GM18526 (cell line): ENCODE data around the gene BZW2.

Experiments used
- POLR2A ChIP-seq: IDR thresholded peaks from 3 replicates; pipeline ENCODE4 v1.6.1; 2011; ENCODE audit not compliant: insufficient read length; ENCODE audit errors: extremely low read depth

Gene BZW2

DNA sequence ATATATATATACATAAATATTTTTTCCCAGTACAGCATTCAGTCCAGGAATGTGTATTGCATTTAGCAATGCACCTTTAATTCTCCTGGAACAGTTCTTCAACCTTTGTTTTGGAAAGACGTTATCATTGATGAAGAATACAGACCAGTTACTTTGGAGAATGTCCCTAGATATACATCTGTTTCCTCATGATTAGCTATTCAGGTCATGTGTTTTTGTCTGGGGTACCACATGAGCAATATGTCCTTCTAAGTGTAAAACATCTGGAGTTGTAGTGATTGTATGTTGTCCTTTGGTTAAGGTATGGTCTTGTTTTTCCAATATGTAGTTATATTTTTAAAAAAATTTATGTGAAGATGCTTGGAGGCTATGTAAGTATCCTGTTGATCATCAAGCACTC lies 10.2 kb downstream of the BZW2 start:
- no peak for TF ChIP-seq POLR2A

DNA sequence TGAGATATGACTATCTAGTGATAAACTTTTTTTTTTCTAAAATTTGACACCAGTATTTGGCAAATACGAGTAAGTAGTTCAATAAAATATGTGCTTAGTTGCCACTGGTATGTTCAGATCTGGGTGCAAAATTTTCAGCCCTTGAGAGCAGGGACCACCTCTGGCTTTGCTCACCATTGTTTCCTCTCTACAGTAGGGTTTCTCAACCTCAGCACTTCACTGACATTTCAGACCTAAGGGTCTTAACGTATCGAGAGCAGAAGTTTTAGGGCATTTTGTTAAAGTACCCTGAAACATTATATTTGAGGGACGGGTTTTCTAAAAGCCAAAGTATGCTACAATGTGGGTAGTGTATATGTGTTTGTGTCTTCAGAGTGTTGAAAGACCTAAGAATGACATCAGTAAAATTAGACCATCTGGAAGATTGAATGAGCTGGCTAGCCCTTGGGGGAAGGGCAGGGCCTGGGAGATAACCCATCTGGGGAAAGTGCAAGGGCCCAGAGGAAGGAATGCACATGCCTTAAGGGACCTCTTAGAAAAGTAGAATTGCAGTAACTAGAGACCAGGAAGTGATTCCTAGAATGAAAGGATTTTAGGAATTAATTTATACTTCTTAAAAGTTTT lies 11.8 kb downstream of the BZW2 start:
- TF ChIP-seq POLR2A = no peak

DNA sequence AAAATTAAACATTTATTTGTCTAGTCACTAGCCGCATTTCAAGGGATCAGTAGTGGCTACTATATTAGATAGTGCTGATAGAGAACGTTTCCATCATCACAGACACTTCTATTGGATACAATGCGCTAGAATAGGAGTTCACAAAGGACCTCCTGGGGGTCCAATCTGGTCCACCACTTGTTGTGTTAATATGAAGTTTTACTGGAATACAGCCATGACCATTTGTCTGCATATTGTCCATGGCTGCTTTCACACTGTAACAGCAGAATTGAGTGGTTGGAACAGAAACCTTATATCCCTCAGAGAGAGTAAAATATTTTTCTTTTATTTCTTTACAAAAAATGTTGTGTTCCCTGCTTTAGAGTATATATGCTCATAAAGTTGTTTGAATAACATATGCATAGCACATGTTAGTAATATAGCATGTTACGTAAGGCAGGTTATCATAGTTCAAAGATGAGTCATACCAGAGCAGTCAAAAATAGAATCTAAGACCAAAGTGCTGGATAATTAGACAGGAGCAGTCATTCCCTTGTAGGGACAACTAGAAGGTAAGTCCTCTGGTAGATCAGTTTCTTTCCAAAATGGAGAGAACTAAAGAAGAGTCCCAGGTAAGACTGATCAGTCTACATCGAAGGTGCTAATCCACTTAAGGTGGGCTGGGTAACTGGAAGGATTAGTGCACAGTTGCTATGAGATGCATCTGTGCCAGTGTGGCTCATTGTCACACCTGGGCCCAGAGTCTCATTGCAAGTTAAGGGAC lies 14.9 kb downstream of the BZW2 start:
- no peak for TF ChIP-seq POLR2A

DNA sequence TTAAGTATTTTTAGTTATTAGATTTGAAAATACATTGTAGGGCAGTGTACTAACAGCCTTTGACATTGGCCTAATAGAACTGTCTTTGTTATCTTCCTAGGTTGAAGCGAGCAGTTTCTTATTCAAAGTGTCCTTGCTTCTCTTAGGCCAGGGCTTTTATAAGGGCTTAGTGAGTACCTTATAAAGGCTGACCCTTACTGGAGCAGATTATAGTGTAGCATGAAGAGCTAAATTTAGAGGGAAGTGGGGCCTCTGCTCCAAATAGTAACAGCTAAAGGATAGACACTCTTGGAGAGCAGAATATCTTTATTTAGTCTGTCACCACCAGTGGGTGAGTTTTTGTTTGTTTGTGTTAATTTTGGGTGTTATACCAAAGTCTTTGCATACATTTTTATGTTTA lies 15.9 kb downstream of the BZW2 start:
- TF ChIP-seq POLR2A = no peak

DNA sequence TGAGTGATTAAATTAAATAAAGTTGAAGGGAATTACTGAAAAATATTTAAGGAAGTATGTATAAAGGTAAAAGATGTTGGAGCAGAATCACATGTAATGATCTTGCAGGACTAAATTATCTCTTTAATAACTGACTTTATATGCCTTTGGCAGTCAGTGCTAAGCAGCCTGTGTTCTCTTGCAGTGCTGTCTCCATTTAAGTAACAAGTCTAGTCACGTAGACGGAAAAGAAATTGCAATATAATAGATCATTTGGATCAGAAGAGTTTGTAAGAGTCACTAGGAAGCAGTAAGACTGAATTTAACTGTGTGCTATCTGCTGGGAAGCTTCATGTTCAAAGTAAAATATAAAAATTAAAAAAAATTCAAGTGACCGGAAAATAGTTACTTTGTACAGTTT lies 21.4 kb downstream of the BZW2 start:
- TF ChIP-seq POLR2A = no peak

DNA sequence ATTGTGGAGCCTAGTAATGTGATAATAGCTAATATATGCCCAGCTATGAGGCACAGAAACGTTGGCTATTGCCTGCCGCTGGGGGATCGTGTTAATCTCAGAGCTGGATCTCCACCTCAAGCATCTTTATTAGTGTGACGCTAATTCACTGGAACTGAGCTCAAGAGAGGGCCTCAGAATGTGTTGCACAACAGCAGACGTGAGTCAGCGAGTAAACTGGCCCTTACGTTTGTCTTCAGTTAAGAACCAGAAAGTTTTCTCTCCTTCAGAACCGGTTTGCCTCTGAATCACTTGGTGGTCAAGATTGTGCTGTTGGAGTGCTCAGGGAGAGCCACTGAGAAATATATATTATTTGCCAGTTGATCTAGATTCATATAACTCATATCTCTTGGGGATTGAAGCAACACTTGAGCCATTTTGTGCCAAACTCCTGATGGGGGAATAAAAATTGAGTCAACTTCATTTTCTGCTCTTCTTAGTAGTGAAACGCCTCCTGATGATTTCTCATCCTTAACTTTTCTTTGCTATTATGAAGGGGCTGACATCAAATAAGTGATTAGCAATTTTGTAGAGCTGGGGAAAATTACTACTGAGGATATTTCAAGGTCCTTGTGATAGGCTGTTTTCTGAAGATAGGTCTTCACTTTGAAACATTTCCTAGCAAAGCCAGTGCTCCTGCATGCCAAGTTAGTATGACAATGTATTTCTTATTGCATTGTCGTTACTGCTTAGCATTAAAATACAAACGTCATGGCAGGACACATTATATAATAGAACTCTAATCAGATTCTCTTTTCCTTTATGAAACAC lies 22.3 kb downstream of the BZW2 start:
- TF ChIP-seq POLR2A = no peak

DNA sequence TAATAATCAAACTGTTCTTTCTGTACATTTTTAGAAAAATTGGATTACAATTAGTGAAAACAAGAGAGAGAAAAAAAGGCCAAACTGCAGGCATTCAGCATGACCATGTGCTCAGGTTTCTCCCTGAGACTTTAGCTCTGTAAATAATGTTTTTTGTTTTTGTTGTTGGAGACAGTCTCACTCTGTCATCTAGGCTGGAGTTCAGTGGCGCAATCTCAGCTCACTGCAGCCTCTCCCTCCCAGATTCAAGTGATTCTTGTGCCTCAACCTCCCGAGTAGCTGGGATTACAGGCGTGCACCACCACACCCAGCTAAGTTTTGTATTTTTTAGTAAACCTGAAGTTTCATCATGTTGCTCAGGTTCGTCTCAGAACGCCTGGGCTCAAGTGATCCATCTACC lies 23.0 kb downstream of the BZW2 start:
- no peak for TF ChIP-seq POLR2A

DNA sequence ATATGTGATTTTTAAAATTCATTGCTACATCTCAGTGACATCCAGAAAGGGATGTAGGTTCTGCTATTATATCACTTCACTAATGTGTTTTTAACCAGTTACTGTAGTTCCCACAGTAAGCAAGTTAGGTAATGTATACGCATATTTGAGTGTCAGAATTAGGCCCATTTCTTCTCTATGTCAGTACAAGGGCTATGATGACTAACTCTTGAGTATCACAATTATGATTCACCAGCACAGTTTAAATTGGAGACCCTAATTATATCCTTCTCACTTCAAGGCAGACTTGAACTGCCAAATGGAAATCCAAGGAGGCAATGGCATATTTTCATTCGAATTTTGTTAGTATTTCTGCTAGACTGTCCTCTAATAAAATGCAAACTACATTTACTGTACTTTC lies 23.6 kb downstream of the BZW2 start:
- no peak for TF ChIP-seq POLR2A

DNA sequence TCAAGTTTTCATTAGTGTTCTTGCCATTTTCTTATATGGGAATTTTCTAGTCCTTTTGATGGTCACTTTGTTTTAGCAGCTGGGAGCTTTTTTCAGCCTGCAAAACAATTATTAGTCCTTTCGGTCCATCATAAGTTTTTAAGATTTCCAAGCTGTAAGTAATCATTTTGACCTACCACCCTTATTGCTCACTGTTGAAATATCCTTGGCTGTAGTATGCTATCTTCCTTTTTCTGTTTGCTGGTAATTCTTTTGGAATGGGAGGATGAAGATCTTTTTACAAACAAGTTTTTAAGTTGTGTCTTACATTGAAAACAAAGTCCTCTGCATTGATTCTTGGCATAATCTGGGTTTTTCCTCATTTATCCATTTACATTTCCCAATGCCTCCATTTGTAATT lies 24.0 kb downstream of the BZW2 start:
- TF ChIP-seq POLR2A = no peak

DNA sequence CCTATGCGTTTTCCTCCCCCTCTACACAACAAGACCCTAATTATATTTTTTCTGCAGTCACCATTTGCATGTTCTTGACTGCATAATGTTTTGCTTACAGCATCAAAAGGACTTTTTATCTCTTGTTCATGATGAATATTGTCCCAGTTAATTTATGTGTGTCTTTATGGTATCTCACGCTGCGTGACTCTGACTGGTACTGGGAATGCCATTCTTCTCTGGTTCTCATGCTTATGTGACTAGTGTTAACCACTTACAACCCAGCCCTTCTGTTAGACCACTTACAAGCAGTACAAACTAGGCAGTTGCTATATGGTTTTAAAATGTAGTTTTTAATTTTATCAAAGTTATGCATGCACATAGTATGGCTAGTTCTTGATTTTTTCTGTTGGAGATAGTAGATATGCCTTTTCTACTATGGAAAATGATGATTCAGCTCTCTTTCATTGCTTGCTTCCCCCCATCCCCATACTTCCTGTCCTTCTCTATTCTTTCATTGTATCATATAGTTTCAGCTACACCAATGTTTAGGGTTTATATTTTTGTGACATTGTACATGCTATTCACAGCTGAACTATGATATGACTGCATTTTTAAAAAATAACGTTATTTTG lies 24.9 kb downstream of the BZW2 start:
- TF ChIP-seq POLR2A = no peak

DNA sequence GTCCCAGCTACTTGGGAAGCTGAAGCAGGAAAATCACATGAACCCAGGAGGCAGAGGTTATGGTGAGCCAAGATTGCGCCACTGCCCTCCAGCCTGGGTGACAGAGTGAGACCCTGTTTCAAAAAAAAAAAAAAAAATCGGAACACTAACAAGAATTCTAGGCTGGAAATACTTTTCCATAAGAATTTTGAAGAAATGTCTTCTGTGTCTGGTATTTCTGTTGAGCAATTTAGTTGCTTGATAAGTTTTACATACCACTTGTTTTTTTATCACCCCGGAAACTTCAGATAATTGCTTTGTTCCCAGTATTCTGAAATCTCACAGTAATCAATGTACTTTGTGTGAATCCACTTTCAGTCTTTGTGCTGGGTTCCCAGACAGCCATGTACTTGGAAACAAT lies 25.8 kb downstream of the BZW2 start:
- no peak for TF ChIP-seq POLR2A

DNA sequence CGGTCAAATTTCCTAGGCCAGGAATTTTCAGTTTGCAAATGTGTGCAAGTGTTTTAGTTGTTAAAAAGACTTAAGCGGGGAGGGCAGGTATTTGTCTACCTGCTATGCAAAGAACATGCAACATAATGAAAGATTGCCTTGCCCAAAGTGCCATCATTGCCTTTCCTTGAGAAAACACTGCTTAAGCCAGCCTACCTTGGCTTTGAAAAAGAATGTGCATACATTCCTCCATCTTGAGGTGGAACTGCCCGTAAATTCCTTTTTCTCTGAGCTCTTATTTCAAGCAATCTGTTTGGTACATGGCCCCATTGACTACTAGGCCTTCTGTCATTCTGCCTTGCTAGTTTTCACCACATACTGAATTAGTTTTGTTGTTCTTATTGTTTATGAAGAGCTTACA lies 29.3 kb downstream of the BZW2 start:
- no peak for TF ChIP-seq POLR2A

DNA sequence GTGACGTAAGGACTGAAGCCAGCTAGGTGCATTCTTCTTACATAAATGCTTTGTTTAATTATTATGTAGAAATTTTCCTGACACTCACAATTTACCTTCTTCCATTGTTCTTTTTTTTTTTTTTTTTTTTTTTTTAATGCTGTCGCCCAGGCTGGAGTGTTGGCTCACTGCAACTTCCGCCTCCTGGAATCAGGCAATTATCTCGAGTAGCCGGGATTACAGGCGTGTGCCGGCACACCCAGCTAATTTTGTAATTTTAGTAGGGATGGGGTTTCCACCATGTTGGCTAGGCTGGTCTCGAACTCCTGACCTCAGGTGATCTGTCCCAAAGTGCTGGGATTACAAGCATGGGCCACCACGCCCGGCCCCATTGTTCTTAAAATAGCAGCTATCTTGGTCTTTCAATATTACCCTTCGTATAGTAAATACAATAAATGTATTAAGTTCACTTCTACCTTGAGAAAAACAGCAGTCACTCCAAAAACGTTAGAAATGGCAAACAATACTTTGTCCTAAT lies 32.1 kb downstream of the BZW2 start:
- no peak for TF ChIP-seq POLR2A

DNA sequence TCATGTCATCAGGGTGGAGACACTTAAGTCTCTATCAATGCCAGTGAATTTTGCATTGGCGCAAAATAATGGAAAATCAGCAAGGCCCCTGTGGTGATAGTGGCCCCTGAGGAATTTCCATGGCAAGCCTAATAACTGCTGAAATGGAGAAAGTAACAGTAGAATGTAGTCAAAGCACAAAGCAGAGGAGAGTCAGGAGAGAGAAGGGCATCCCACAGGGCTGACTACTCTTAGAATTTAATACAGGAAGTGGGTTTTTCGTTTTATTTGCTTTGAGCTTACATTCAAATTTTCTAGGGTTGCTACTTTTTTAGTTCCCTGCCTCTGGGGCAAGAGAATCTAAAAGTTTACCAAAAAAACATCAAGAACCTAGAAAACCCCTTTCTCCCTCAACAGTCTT lies 39.0 kb downstream of the BZW2 start:
- TF ChIP-seq POLR2A = no peak

DNA sequence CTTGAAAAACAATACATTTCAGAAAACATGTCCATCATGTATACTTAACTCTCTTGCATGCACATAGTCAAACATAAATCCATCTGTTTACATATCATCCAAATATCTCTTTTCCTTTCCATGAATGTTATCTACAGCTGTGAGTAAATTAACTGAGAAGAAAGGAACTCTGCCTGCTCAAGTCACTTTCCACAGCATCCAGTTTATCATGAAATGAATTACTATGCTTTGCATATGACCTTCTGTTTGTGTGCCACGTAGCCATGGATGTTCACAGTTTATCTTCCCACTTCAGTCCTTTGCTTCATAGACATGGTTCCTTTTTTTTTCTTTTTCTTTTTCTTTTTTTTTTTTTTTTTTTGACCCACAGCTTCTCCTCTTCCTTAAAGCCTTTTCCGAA lies 39.6 kb downstream of the BZW2 start:
- TF ChIP-seq POLR2A = no peak

DNA sequence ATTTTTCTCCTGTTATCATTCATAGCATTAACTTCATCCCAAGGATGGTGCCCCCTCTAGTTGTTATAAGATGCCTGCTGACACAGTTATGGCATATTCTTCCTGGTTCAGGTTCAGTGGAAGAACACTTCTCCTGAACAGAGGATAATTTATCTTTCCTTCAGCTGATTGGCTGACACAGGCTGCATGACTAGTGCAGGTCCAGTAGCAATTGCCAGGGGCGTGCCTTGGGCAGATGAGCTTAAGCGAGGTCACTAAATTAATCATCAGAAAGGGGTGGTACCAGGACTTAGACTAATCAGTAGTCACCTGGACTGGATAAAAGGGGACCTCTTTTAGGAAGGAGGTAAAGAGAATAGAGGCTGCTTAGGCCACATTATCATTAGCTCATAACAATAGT lies 42.3 kb downstream of the BZW2 start:
- no peak for TF ChIP-seq POLR2A

DNA sequence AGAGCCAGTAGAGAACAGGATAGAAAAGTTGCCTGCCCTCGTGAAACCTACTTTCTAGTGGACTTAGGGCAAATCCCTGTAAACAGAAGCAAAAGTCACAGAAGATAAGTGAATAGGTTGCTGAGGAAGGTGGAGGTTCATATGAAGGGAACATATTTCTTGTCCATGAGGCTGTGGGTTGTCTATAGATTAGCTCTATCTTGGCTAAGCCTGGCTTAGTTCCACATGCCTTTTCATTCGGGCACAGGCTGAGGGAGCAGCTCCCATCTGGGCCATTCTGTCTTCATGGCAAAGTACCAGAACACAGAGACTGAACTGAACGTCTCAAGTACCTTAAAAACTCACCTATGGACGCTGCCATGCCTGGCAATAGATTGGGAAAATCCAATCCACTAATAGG lies 45.3 kb downstream of the BZW2 start:
- TF ChIP-seq POLR2A = no peak
